ENCODE measurements around the gene CLDN7.
"Not testable (repeated sequence)": the region's sequence is repeated elsewhere in the genome, so short reads cannot be mapped to it uniquely, and the experiment has no call there.

The CLDN7 gene

GRCh38 chr17:7256766-7257456, 5.4 kb downstream of the CLDN7 start:
- in situ Hi-C loops (cut with HindIII; ENCODE audit: low sequenced_read_pairs), result no loop called here

- in situ Hi-C loops (cut with HindIII; ENCODE audit: low sequenced_read_pairs), result no loop called here
These were observed 7.8 kb downstream of the CLDN7 start for GRCh38 chr17:7254511-7254910.

DNA sequence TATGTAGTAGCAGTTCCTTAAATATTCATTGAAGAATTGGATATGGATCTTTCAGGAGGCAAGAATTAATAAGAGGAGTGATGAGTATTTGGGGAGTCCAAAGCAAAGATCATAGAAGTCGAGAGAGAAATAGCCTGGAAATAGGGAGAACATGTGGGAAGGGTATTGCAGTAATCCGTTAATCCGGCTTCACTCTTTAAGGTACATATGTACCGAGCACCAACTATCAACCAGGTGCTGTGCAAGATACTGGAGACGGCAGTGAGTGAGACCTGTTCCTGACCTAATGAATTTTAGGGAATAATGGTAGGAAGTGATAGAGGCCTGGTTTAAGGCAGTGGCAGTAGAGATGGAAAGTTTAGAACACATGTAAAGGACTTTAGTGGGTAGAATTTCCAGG, 9.2 kb downstream of the CLDN7 start:
- in situ Hi-C loops (cut with HindIII; ENCODE audit: low sequenced_read_pairs), result no loop called here

- in situ Hi-C loops (cut with HindIII; ENCODE audit: low sequenced_read_pairs), result no loop called here
These were observed 9.9 kb downstream of the CLDN7 start, which contains the start of gene ELP5 for GRCh38 chr17:7252176-7253043. ELP5 (plus strand) TSS chr17:7252215; CDS start chr17:7252551, 336 bp downstream.

DNA sequence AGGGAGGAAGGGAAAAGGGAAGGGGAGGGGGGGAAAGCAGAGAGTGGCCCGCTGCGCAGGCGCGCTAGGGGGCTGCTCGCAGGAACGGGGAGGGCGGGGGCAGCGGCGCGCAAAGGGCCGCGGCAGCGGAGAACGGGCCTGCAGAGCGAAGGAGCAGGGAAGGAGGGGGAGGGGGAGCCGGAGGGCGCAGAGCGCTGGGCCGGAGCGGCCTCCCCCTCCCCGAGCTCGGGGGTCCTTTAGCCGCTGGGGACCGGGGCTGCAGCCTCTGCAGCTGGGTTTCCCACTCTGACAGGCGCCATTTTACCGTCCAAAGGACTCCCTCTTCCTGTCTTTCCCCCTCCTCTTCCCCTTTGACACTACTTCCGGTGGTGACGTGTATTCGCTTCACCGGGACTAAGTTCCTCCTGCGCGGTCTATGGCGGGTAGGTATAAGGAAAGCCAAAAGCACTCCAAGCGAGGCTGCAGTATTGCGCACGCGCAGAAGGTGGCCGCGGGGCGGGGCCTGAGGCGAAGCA, 10.6 kb downstream of the CLDN7 start, which contains the start of gene CTDNEP1:
Gene CTDNEP1, minus strand, starts transcription at position 74 of the 515 bp plus-strand sequence. CDS start 438 bp downstream, outside the sequence.
- in situ Hi-C loops (cut with HindIII; ENCODE audit: low sequenced_read_pairs), result no loop called here

DNA sequence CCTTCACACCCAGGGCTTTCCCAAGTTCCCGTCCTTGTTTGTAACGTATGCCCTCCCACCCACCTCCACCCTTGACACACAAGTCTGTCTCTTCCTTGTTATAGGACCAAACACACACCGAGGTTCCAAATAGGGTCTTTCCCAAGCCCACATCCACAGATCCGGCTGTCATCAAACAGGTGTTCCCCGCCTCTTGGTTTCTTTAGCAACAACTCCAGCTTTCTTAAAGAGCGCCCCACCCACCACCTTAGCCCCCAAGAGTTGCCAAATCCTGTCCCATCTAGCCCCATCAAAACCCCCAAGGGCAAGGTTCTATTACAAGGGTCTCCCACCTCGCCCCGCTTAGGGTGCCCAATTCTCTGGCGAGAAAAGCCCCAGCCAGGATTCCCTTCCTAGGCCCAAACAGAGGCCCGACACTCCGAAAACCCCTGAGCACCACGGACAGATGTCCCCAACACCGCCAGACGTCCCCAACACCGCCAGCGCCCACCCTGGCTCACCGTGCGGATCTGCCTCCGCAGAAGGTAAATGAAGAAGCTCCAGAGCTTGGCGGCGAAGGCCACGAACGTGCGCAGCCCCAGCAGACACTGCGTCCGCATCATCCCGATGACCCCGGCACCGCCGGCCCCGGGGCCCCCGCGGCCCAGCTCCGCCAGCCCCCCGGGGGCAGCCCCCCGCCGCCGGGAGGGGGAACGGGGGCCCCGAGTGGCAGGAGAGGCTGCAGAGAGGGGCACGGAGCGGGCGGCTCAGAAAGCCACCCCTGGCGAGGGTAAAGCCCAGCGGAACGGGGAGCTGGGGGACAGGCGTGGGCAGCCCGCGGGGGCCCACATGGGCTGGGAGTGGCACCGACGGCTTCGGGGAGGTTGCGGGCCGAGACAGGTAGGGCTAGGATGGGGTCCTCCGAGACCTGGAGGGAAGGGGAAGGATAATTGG, 11.3 kb downstream of the CLDN7 start:
- in situ Hi-C loops (cut with HindIII; ENCODE audit: low sequenced_read_pairs), result no loop called here

DNA sequence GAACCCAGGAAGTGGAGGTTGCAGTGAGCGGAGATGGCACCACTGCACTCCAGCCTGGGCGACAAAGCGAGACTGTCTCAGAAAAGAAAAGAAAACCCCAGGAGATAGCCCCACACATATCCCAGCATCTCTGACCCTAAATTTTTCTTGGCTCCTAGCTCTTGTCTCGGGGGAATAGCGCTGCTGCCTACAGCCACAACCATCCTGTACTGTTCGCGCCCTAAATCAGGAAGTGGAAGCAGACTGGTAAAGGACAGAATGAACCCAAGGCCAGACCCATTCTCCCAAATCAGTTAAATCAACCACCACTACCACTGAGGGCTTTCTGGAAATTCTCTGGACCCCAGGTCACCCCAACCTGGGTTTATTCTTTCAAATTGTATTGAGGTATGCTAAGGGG, 12.4 kb downstream of the CLDN7 start:
- in situ Hi-C loops (cut with HindIII; ENCODE audit: low sequenced_read_pairs), result no loop called here

- in situ Hi-C loops (cut with HindIII; ENCODE audit: low sequenced_read_pairs), result no loop called here
These were observed 13.1 kb downstream of the CLDN7 start for GRCh38 chr17:7249214-7249613.

GRCh38 chr17:7248796-7249195, 13.5 kb downstream of the CLDN7 start:
- in situ Hi-C loops (cut with HindIII; ENCODE audit: low sequenced_read_pairs), result no loop called here

GRCh38 chr17:7246779-7247178, 15.5 kb downstream of the CLDN7 start:
- in situ Hi-C loops (cut with HindIII; ENCODE audit: low sequenced_read_pairs), result no loop called here

DNA sequence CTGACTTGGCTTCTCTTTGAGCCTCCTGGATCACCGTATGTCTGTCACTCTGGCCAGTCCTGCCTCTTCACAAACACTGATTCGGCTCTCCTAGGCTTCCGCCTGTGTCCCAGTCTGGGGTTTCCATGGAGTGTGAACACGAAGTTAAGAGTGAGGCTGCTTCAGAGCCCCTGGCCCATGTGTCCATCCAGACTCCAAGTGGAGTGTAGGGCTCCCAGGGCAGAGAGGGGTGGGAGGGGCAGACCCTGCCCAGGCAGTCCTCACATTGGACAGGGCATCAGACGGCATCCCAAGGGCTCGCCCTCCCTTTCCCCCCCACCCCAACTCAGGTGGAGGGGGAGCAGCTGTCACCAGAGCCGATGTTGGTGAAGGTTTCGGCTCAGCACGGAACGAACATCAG, 18.4 kb downstream of the CLDN7 start:
- in situ Hi-C loops (cut with HindIII; ENCODE audit: low sequenced_read_pairs), result not testable (repeated sequence)

DNA sequence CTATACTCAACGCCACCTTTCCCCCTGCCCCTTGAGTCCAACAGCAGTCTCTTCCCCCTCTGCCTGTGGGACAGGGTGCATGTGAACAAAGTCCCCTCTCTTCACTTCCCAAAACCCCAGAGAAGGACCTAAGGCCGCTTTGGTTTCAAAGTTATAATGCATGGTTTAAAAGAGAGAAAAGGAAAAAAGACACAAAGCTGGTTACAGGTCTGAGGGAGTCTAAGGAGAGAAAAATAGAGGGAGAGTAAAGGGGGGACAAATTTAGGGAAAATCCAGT, 18.9 kb downstream of the CLDN7 start:
- in situ Hi-C loops (cut with HindIII; ENCODE audit: low sequenced_read_pairs), result no loop called here

DNA sequence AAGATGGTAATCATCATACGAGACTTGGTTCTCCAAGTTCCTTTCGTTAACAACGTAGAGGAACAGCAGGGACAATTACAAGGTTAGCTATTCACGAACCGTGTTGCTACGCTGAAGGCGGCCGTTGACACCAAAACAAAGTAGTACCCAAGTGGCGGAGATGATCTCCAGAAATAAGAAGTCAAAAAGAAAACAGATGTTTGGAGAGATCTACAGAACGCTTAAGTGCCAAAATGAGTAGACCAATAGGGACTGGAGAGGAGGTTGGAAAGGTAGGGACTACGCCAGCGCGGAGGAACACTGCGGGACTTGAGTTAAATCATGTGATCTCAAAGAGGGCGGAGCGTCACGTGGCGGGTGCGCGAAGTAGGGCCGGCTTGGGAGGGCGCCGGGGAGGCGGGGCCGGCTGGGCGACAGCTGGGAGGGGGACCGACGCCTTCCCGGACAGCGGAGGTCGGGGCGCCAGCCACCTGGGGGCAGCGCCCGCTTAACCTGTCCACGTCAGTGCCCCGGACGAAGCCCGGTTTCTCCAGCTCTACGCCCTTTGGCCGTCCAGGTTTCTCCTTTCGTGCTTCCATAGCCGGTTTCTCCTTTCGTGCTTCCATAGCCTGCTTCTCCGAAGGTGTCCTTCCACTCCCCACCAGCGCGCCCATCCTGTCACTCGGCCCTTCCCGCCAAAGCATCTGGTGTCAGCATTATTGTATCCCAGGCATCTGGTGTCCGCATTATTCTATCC, 19.4 kb downstream of the CLDN7 start:
- in situ Hi-C loops (cut with HindIII; ENCODE audit: low sequenced_read_pairs), result no loop called here

DNA sequence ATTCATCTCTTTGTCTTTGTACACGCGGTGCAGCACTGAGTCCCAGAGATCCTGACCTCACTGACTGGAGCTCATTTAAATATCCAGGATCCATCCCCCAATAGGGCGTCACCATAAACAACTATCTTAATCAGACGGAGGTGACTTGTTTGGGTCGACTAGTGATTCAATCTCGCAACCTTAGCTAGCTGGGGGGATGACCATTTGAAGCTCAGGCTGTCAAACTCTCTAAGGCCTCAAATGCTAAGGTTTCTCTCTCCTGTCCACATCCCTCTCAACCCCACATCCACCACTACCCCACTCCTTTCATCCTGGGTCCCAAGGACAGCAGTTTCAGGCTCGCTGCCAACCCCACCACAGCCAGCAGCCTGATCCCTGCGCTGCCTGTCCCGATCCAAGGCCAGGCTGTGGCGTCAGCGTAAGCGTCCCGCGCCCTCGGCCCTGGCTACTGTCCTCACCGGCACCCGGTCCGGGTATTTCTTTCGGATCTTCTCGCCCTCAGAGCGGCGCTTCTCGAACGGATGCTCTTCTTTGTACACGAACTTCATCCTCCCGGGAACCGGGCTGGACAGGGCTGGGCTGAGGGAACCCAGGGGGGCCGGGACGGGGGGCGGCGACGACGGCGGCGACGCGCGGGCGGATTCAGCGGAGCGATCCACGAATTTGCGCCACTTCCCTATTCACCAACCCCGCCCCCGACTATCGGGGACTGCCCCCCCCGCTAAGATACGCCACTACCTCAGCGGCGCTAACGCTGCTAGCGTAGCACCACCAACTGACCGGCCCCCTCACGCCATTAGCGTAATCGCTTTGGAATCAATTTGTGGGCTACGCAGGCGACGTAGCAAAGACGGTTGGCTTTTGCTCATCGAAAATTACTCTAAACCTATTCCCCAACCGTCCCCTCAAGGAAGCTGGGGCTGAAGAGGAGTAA, 20.2 kb downstream of the CLDN7 start, which contains the start of gene GABARAP:
Gene GABARAP, minus strand, starts transcription at position 667 of the 934 bp plus-strand sequence. Its CDS starts 119 bp downstream, at position 548.
- in situ Hi-C loops (cut with HindIII; ENCODE audit: low sequenced_read_pairs), result no loop called here

DNA sequence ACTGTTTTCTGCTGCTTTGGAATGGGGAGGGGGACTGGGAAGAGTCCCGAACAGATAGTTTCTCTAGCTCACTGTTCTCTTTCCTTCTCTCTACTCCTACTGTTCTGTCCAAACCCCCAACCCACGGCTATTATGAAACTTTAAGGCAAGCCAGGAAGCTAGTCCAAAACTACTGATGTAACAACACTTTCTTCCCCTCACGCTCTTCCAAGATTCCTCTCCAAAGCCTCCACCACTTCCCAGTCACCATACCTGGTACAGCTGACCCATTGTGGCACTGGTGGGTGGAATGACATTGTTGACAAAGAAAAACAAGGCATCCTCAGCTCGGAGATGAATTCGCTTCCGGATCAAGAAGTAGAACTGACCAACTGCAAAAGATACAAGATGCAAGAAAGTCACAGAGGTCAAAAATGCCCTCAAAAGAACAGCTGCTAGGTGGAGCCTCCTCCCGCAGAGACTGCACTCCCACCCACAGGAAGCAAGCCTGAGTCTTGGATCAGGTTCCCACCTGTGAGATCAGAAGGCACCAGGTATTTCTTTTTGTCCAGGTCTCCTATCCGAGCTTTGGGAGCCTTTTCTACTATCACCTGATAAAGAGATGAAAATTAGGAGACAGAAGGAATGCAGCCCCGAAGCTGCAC, 21.1 kb downstream of the CLDN7 start:
- in situ Hi-C loops (cut with HindIII; ENCODE audit: low sequenced_read_pairs), result no loop called here

- in situ Hi-C loops (cut with HindIII; ENCODE audit: low sequenced_read_pairs), result no loop called here
These were observed 21.9 kb downstream of the CLDN7 start for GRCh38 chr17:7240375-7240774.

DNA sequence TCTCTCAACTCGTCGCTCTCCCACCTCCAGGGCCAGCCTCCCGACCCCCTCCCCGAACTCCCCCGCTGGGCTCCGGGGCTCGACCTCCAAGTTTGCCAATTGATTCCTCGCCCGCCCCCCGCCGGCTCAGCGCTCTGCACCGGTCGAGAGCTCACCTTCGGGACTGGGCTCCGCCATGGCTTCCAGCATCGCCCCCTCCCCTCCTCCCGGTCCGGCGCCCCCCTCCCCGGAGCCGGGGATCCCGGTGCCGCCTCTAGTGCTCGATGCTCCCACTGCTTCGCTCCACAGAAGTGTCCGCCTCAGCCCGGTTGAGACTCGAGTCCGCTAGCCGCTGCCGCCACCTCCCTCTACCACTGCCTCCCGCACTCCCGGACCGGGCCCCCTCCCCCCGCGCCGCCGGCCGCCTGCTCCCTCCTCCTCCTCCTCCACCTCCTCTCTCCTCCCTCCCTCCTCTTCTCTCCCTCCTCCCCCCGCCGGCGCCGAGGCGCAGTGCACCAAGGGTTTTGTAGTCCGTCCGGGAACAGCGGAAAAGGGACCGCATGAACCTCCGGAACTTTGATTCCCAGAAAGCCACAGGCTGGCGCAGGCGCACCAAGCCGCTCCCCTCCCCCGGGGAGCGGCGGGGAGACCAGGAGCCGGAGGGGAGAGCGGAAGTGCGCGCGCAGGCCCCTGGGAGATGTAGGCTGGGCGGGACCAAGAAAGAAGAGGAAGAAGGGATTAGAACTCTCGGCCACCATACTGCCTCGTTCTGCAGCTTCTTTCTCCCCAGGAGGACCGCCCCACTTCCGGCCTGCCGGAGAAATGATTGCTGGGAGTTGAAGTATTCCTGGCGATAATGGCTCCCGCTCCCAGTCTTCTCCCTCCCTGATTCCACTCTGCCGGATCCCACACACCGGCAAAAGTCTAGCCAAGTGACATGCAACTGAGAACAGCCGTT, 22.9 kb downstream of the CLDN7 start, which contains the start of gene PHF23:
Gene PHF23, minus strand, starts transcription at position 367 of the 937 bp plus-strand sequence. Its CDS starts 178 bp downstream, at position 189.
- in situ Hi-C loops (cut with HindIII; ENCODE audit: low sequenced_read_pairs), result no loop called here
